ENCODE results near the gene APOC1. TPM values are rescaled to one million over a fixed set of nuclear protein-coding genes. Genes with fewer than 3 reads are reported as not detected.

APOC1 gene
- total RNA-seq, 3 donors from 2014 or later (not counting 1 experiment from before 2014, with no cell fraction given): not detected

DNA sequence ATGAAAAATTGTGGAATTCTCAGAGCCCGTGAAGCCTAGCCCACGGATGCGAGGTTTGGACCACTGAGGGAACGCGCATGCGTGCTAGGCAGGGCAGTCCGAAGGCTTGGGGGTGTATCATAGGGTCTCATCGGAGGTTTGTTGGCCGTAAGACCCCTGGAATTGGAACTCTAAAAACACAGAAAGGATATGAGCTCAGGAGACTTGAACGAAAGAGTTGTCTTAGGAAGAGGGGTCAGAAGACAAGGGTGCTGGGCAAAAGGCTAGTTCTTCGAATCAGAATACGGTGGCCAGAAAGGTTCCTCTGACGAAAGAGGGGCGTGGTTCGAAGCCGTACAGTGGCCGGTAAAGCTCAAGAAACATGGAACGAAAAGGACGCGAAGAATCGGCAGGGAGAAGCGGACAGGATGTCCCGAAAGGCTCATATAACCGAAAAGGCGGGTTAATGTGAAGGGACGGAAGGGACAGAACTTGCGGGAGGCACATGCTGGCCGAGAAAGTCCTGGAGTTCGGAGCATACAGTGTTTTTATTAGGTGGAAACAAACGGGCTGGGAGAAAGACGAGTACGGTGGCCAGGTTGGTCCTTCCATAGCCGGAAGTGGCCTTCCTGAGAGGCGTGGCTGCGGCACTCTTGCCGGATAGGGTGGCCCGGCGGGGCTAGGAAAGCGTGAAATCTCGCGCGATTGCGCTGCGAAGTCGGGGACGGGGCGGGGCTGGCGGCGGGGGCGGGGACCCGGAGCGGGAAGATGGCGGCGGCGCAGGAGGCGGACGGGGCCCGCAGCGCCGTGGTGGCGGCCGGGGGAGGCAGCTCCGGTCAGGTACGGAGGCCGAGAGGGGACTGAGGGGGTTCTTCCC is 40.5 kb downstream of the APOC1 start, which contains the start of gene CLPTM1:
Gene CLPTM1, plus strand, starts transcription at position 732 of the 856 bp plus-strand sequence. Its CDS starts 16 bp downstream, at position 748.
- H3K27me3 Mint-ChIP-seq (ENCODE audit: low read depth in 2 of 2): no peaks in the 10 kb centered on the region
- H3K27ac Mint-ChIP-seq: peak within 1 kb of the TSS; percentile 94 to 95
- no peaks in the 10 kb centered on the region for H3K36me3 ChIP-seq (ENCODE audit: control insufficient read depth, insufficient read depth, low read length)
- DNase-seq (peak; percentile 93 to 98), ATAC-seq (peak; percentile 90 to 97 (median 92))
- peaks cover 39% of the 10 kb centered on the region for H3K4me1 ChIP-seq (ENCODE audit: control insufficient read depth, insufficient read depth, low read length)
- intact Hi-C loops (cut with micrococcal nuclease): loop anchor here (1.0 to 5.0 kb wide), 4 partner anchors 47 to 268 kb away; partner anchors contain the start of genes BLOC1S3 and TRAPPC6A
- no peaks in the 10 kb centered on the region for H3K9me3 ChIP-seq (ENCODE audit: control insufficient read depth, insufficient read depth, low read length)
- peak within 1 kb of the TSS; percentile 92 for H3K4me3 ChIP-seq (ENCODE audit: low read length)
- under 1% methylated on average over 65 of the region's 65 CpGs for WGBS (ENCODE audit: insufficient coverage)
- no peaks in the 10 kb centered on the region for H3K27me3 ChIP-seq (ENCODE audit: control insufficient read depth, insufficient read depth, low read length)
- TF ChIP-seq, protein P1, sequence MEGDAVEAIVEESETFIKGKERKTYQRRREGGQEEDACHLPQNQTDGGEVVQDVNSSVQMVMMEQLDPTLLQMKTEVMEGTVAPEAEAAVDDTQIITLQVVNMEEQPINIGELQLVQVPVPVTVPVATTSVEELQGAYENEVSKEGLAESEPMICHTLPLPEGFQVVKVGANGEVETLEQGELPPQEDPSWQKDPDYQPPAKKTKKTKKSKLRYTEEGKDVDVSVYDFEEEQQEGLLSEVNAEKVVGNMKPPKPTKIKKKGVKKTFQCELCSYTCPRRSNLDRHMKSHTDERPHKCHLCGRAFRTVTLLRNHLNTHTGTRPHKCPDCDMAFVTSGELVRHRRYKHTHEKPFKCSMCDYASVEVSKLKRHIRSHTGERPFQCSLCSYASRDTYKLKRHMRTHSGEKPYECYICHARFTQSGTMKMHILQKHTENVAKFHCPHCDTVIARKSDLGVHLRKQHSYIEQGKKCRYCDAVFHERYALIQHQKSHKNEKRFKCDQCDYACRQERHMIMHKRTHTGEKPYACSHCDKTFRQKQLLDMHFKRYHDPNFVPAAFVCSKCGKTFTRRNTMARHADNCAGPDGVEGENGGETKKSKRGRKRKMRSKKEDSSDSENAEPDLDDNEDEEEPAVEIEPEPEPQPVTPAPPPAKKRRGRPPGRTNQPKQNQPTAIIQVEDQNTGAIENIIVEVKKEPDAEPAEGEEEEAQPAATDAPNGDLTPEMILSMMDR (IDR thresholded peaks at IDR 0.05): no peak
- no peaks in the 10 kb centered on the region for H3K36me3 Mint-ChIP-seq
- no peaks in the 10 kb centered on the region for H3K9me3 Mint-ChIP-seq
- peaks cover 47% of the 10 kb centered on the region in 2 donors for H3K4me1 Mint-ChIP-seq
- H3K4me3 Mint-ChIP-seq: peak within 1 kb of the TSS; percentile 96
- peak within 1 kb of the TSS; percentile 84 for H3K27ac ChIP-seq (ENCODE audit: low read length)

DNA sequence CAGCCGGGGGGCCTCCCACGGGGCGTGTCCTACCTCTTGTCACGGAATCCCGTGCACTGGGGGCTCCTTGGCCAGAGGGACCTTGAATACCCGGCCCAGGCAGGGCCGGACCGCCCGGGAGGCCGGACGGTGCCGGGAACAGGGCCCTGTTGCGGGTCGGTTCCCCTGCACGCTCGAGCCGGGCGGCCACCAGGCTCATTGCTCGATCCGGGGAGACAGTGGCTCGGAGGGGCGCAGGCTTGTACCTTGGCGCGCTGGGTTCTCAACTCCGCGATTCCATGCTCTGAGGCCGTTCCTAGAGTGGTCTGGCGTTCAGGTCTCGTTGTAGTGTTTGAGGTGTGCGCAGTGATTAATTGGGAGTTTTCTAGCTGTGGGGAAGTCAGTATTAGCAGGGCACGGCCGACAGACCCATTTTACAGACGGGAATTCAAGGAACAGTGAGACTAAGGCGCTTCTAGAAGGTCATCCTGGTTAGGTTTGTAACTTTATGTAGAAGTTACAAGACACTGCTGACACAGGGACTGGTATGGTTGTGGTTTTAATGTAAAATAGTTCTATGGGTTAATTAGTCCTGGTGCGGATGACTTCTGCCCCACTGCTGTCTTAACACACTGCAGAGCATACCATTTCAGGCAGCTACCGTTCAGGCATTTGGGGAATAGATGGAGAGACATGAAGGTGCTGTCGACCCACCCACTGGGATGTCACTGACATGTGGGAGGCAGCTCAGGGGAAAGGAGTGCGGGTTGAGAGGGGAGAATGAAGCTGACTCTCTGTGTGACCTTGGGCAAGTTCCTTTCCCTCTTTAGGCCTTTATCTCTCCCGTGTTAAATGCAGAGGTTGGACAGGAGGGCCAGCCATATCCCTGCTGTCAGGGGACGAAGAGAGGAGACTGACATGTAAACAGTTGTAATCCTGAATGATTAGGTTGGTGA is 41.4 kb downstream of the APOC1 start:
- H3K4me3 ChIP-seq (ENCODE audit: low read length): peak overlapping the region; percentile 92
- WGBS (ENCODE audit: insufficient coverage): 6% methylated on average over 40 of the region's 40 CpGs
- TF ChIP-seq, protein P1 (IDR thresholded peaks at IDR 0.05): no peak
- intact Hi-C loops (cut with micrococcal nuclease): loop anchor here (1.0 kb wide), 1 partner anchor 223 kb away; the partner anchor contains the start of genes BLOC1S3 and TRAPPC6A
- H3K36me3 Mint-ChIP-seq: no peaks in the 10 kb centered on the region
- peak overlapping the region; percentile 70 for H3K27ac ChIP-seq (ENCODE audit: low read length)
- no peaks in the 10 kb centered on the region for H3K9me3 ChIP-seq (ENCODE audit: control insufficient read depth, insufficient read depth, low read length)
- peak; percentile 3 to 9 (median 8) for ATAC-seq
- H3K4me1 ChIP-seq (ENCODE audit: control insufficient read depth, insufficient read depth, low read length): peaks cover 45% of the 10 kb centered on the region
- peak overlapping the region; percentile 94 to 95 for H3K27ac Mint-ChIP-seq
- DNase-seq: no peak
- no peaks in the 10 kb centered on the region for H3K9me3 Mint-ChIP-seq
- peak overlapping the region; percentile 96 for H3K4me3 Mint-ChIP-seq
- H3K36me3 ChIP-seq (ENCODE audit: control insufficient read depth, insufficient read depth, low read length): peaks cover 7% of the 10 kb centered on the region
- peaks cover 54 to 56% of the 10 kb centered on the region in 2 donors for H3K4me1 Mint-ChIP-seq
- no peaks in the 10 kb centered on the region for H3K27me3 ChIP-seq (ENCODE audit: control insufficient read depth, insufficient read depth, low read length)
- H3K27me3 Mint-ChIP-seq (ENCODE audit: low read depth in 2 of 2): no peaks in the 10 kb centered on the region

DNA sequence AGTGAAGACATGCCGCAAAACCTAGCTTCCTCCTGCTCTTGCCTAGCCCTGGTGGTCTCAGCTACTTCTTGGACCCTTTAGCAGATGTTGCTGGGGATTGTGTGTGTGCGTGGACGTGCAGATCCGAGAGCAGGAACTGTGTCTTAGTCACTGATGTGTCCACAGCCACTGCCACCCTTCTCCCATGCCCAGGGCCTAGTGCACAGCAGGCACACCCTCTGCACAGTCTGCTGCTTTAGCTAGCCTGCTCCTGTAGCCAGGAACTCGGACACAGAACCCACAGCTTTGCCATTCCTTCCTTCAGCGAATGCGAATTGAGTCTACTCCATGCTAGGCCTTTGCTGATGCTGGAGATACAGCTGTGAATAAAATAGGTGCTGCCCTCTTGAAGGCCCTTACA is 43.1 kb downstream of the APOC1 start:
- no peaks in the 10 kb centered on the region for H3K36me3 Mint-ChIP-seq
- H3K4me1 ChIP-seq (ENCODE audit: control insufficient read depth, insufficient read depth, low read length): peaks cover 49% of the 10 kb centered on the region
- no peak for DNase-seq
- no peak overlapping the region for H3K4me3 ChIP-seq (ENCODE audit: low read length)
- H3K9me3 Mint-ChIP-seq: no peaks in the 10 kb centered on the region
- ATAC-seq: no peak
- H3K27me3 ChIP-seq (ENCODE audit: control insufficient read depth, insufficient read depth, low read length): no peaks in the 10 kb centered on the region
- TF ChIP-seq, protein P1 (IDR thresholded peaks at IDR 0.05): no peak
- peaks cover 49 to 56% of the 10 kb centered on the region in 2 donors for H3K4me1 Mint-ChIP-seq
- no peaks in the 10 kb centered on the region for H3K9me3 ChIP-seq (ENCODE audit: control insufficient read depth, insufficient read depth, low read length)
- peaks cover 12% of the 10 kb centered on the region for H3K36me3 ChIP-seq (ENCODE audit: control insufficient read depth, insufficient read depth, low read length)
- peak overlapping the region; percentile 94 to 95 for H3K27ac Mint-ChIP-seq
- peak overlapping the region; percentile 52 for H3K4me3 Mint-ChIP-seq
- no peak overlapping the region for H3K27ac ChIP-seq (ENCODE audit: low read length)
- H3K27me3 Mint-ChIP-seq (ENCODE audit: low read depth in 2 of 2): no peaks in the 10 kb centered on the region
- intact Hi-C loops (cut with micrococcal nuclease): no loop called here
- WGBS (ENCODE audit: insufficient coverage): 95% methylated on average over 7 of the region's 7 CpGs
